CD4-positive, alpha-beta T cell (primary cell): ENCODE measurements around the gene CITED2. TPM values are rescaled to one million over a fixed set of nuclear protein-coding genes. Genes with fewer than 3 reads are reported as not detected.

Experiments
- ATAC-seq: fragments of 200-7000 bp; cut with Tn5 transposase; one replicate; pipeline ENCODE4 v1.10.0; 2022; ENCODE audit warnings: mild to moderate bottlenecking; ENCODE audit not compliant: poor library complexity
- CTCF ChIA-PET: fragments of 350-600 bp; sonication (Branson Sonifier 250); formaldehyde crosslinking; loops from one replicate; lab custom pipeline; 2021; ENCODE audit warnings: antibody characterized with exemption, inconsistent platforms; lab: Charles Lee
- POLR2A ChIA-PET: fragments of 350-600 bp; sonication (Branson Sonifier 250); formaldehyde crosslinking; loops from one replicate; lab custom pipeline; 2021; ENCODE audit warnings: antibody characterized with exemption, inconsistent platforms; lab: Charles Lee
- DNase-seq, 14 experiments: peaks; one replicate each; pipeline ENCODE4 v3.0.0-alpha.2; 2013 to 2020; ENCODE audit warnings: mixed read lengths in 2 of 14
- H3K27ac ChIP-seq, 2 donors: one replicate each; pipeline versions ENCODE4 v1.5.1 to v1.7.0; 2013; ENCODE audit warnings: low read length in 2 of 2, low read depth in 1 of 2, mild to moderate bottlenecking in 1 of 2
- H3K27me3 ChIP-seq, 2 experiments: 1 replicate in 1 of 2; 2 replicates in 1 of 2; pipeline versions ENCODE4 v1.6.1 to v1.7.0; 2013; ENCODE audit warnings: low read length in 2 of 2, control low read depth in 1 of 2, mild to moderate bottlenecking in 1 of 2, moderate library complexity in 1 of 2; ENCODE audit not compliant: insufficient read depth in 2 of 2, control insufficient read depth in 1 of 2
- H3K36me3 ChIP-seq: one replicate; pipeline ENCODE4 v1.6.1; 2013; ENCODE audit warnings: low read length, control low read depth; ENCODE audit not compliant: insufficient read depth
- H3K4me1 ChIP-seq: one replicate; pipeline ENCODE4 v1.6.1; 2013; ENCODE audit warnings: low read length, control low read depth; ENCODE audit not compliant: insufficient read depth
- H3K4me3 ChIP-seq: one replicate; pipeline ENCODE4 v1.5.1; 2013; ENCODE audit warnings: mild to moderate bottlenecking, low read length, moderate library complexity
- H3K9me3 ChIP-seq, 2 experiments: 1 replicate in 1 of 2; 2 replicates in 1 of 2; pipeline versions ENCODE4 v1.6.1 to v1.7.0; 2013; ENCODE audit warnings: low read length in 2 of 2, mild to moderate bottlenecking in 2 of 2, control low read depth in 1 of 2, moderate library complexity in 1 of 2; ENCODE audit not compliant: control insufficient read depth in 1 of 2, insufficient read depth in 1 of 2
- H3K27ac Mint-ChIP-seq: one replicate; pipeline ENCODE4 v1.8.0; 2020; ENCODE audit warnings: mixed read lengths
- H3K27me3 Mint-ChIP-seq: one replicate; pipeline ENCODE4 v1.8.0; 2021; ENCODE audit warnings: mixed read lengths
- H3K36me3 Mint-ChIP-seq: one replicate; pipeline ENCODE4 v1.8.0; 2021; ENCODE audit warnings: low read depth, mixed read lengths
- H3K4me1 Mint-ChIP-seq: one replicate; pipeline ENCODE4 v1.8.0; 2021; ENCODE audit warnings: low read depth, mixed read lengths
- H3K4me3 Mint-ChIP-seq: one replicate; pipeline ENCODE4 v1.8.0; 2020; ENCODE audit warnings: mild to moderate bottlenecking, mixed read lengths
- H3K9me3 Mint-ChIP-seq: one replicate; pipeline ENCODE4 v1.8.0; 2020; ENCODE audit warnings: mixed read lengths
- intact Hi-C, 2 experiments: fragments of 100-400 bp; cut with DNase I in 1 of 2; cut with micrococcal nuclease in 1 of 2; formaldehyde crosslinking; loops; one replicate each; pipeline versions ENCODE4 v1.15.1 to v1.9.0; 2023 to 2025; cut with DNase I, micrococcal nuclease
- total RNA-seq, 174 experiments: library from RNA in 2 of 174; stranded (reverse) in 2 of 174; gene quantifications; one replicate each; pipeline ENCODE4 v1.2.3 and lab custom pipeline; 2021 to 2026
- TF ChIP-seq, protein P1 (sequence below): fragments of 200-600 bp; IDR thresholded peaks from one replicate; pipeline ENCODE4 v1.8.0; 2022; ENCODE audit warnings: antibody characterized with exemption, mild to moderate bottlenecking

Gene CITED2
- total RNA-seq, 2 experiments from 2014 or later = 181 to 185 TPM

DNA sequence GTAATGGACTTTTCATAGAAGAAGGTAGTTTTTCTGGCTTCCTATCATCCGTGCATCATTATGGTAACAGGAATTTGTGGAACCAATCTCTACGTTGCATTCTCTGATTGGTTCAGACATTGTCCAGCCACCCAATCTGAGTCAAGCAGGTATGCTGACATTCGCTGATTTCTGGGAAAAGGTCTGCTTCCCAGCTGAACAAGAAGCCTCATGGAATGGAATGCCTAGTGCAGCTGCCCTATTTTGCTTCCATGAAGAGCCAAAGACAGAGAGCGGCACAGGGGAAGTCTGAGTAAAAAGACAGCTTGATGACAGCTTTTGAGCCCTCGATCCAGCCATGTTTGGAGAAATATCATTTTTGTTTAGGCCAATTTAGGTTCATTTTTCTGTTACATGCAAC lies 44.1 kb downstream of the CITED2 start:
- Mint-ChIP-seq H3K27me3 (no peaks in the 10 kb centered on the region), H3K4me1 (peaks cover 16% of the 10 kb centered on the region), H3K4me3 (no peak overlapping the region), H3K9me3 (no peaks in the 10 kb centered on the region), H3K27ac (no peak overlapping the region), H3K36me3 (no peaks in the 10 kb centered on the region)
- Histone ChIP-seq H3K9me3 (no peaks in the 10 kb centered on the region), H3K36me3 (no peaks in the 10 kb centered on the region), H3K4me1 (peaks cover 5% of the 10 kb centered on the region), H3K27me3 (no peaks in the 10 kb centered on the region), H3K27ac (no peak overlapping the region), H3K4me3 (no peak overlapping the region)
- TF ChIP-seq, protein P1, sequence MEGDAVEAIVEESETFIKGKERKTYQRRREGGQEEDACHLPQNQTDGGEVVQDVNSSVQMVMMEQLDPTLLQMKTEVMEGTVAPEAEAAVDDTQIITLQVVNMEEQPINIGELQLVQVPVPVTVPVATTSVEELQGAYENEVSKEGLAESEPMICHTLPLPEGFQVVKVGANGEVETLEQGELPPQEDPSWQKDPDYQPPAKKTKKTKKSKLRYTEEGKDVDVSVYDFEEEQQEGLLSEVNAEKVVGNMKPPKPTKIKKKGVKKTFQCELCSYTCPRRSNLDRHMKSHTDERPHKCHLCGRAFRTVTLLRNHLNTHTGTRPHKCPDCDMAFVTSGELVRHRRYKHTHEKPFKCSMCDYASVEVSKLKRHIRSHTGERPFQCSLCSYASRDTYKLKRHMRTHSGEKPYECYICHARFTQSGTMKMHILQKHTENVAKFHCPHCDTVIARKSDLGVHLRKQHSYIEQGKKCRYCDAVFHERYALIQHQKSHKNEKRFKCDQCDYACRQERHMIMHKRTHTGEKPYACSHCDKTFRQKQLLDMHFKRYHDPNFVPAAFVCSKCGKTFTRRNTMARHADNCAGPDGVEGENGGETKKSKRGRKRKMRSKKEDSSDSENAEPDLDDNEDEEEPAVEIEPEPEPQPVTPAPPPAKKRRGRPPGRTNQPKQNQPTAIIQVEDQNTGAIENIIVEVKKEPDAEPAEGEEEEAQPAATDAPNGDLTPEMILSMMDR = no peak
- intact Hi-C loops = no loop called here
- no peak for ATAC-seq
- no peak for DNase-seq
- CTCF ChIA-PET = no interaction called here
- POLR2A ChIA-PET = interaction anchor here (0.8 to 1.3 kb wide), 2 partner anchors 39 to 44 kb away, joined by 3 to 5 read pairs; partner anchors contain the start of genes CITED2 and TXLNB

DNA sequence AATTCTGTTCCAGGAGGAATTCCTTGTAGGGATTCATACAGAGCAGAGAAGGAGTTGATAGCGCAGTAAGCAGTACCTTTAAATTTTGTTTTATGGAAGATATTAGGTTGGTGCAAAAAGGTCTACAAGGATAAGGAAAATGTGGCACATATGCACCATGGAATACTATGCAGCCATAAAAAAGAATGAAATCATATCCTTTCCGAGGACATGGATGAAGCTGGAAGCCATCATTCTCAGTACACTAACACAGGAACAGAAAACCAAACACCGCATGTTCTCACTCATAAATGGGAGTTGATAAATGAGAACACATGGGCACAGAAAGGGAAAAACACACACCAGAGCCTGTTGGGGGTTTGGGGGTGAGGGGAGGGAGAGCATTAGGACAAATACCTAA lies 45.2 kb downstream of the CITED2 start:
- no peak for ATAC-seq
- POLR2A ChIA-PET = interaction anchor here (1.0 to 1.3 kb wide), 2 partner anchors 13 to 45 kb away, joined by 5 to 7 read pairs; partner anchors contain the start of gene CITED2
- Histone ChIP-seq H3K36me3 (no peaks in the 10 kb centered on the region), H3K4me1 (peaks cover 12% of the 10 kb centered on the region), H3K27me3 (no peaks in the 10 kb centered on the region), H3K4me3 (no peak overlapping the region), H3K9me3 (no peaks in the 10 kb centered on the region), H3K27ac (no peak overlapping the region)
- H3K4me3 Mint-ChIP-seq = no peak overlapping the region
- no peaks in the 10 kb centered on the region for H3K27me3 Mint-ChIP-seq
- no peaks in the 10 kb centered on the region for H3K36me3 Mint-ChIP-seq
- CTCF ChIA-PET = no interaction called here
- TF ChIP-seq, protein P1 = no peak
- H3K27ac Mint-ChIP-seq = no peak overlapping the region
- DNase-seq = no peak
- H3K4me1 Mint-ChIP-seq = peaks cover 19% of the 10 kb centered on the region
- intact Hi-C loops = loop anchor here in 1 of 2 experiments (5.0 kb wide), 2 partner anchors 33 to 42 kb away; no protein-coding TSS in a partner anchor
- no peaks in the 10 kb centered on the region for H3K9me3 Mint-ChIP-seq

DNA sequence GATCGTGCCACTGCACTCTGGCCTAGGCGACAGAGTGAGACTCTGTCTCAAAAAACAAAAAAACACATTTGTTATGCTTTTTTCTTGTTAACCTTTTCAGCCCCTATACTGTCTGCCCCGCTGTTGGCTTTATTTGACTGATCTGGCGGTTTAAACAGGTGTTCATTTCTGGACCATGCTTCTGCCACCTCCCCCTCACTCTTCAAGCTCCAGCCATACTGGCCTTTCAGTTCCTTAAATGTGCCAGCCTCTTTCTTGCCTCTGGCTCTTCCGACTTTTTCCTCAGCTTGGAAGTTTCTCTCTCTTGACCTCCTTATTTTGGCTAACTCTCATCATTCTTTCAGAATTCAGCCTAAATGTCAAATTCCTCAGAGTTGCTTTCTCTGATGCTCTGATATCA lies 47.4 kb downstream of the CITED2 start:
- ChIA-PET CTCF (interaction anchor here (0.6 kb wide), 1 partner anchor 19 kb away, joined by 5 read pairs; no protein-coding TSS in a partner anchor), POLR2A (interaction anchor here (1.3 kb wide), 1 partner anchor 35 kb away, joined by 3 read pairs; the partner anchor contains the start of gene TXLNB)
- H3K9me3 ChIP-seq = no peaks in the 10 kb centered on the region
- Mint-ChIP-seq H3K4me3 (no peak overlapping the region), H3K27me3 (no peaks in the 10 kb centered on the region), H3K4me1 (peaks cover 41% of the 10 kb centered on the region), H3K27ac (peak overlapping the region; percentile 42), H3K36me3 (peaks cover 5% of the 10 kb centered on the region), H3K9me3 (peaks cover 3% of the 10 kb centered on the region)
- no peak overlapping the region for H3K4me3 ChIP-seq
- TF ChIP-seq, protein P1 = no peak
- ATAC-seq = no peak
- peaks cover 30% of the 10 kb centered on the region for H3K4me1 ChIP-seq
- H3K27ac ChIP-seq = no peak overlapping the region
- no peak for DNase-seq
- no peaks in the 10 kb centered on the region for H3K36me3 ChIP-seq
- intact Hi-C loops = loop anchor here in 1 of 2 experiments (5.0 kb wide), 2 partner anchors 35 to 40 kb away; no protein-coding TSS in a partner anchor
- H3K27me3 ChIP-seq = no peaks in the 10 kb centered on the region
